Neural cell (in vitro differentiated cells): Measurements from ENCODE around the gene ADAD2.

Experiments
- CTCF ChIP-seq: fragments of 450-650 bp; IDR thresholded peaks from 2 replicates; pipeline ENCODE4 v1.5.1; 2014; ENCODE audit warnings: antibody characterized with exemption, mild to moderate bottlenecking, moderate library complexity; ENCODE audit not compliant: poor library complexity, severe bottlenecking
- EP300 ChIP-seq: fragments of 450-650 bp; conservative IDR thresholded peaks from 2 replicates; pipeline ENCODE4 v1.6.1; 2014; ENCODE audit warnings: antibody characterized with exemption, mild to moderate bottlenecking, moderate library complexity; ENCODE audit not compliant: poor library complexity, severe bottlenecking
- POLR2AphosphoS5 ChIP-seq: IDR thresholded peaks from 2 replicates; pipeline ENCODE4 v1.6.1; 2012
- SMC3 ChIP-seq: fragments of 450-650 bp; conservative IDR thresholded peaks from 2 replicates; pipeline ENCODE4 v1.6.1; 2014; ENCODE audit warnings: antibody characterized with exemption, mild to moderate bottlenecking, moderate library complexity; ENCODE audit not compliant: poor library complexity
- TF ChIP-seq, protein P1 (sequence below): IDR thresholded peaks from 2 replicates; pipeline ENCODE4 v1.6.1; 2012; ENCODE audit warnings: borderline replicate concordance

GRCh38 chr16:84179612-84180320 lies 11.2 kb upstream of the ADAD2 start:
- TF ChIP-seq POLR2AphosphoS5 (no peak), CTCF (no peak), EP300 (no peak), SMC3 (no peak)
- TF ChIP-seq, protein P1, sequence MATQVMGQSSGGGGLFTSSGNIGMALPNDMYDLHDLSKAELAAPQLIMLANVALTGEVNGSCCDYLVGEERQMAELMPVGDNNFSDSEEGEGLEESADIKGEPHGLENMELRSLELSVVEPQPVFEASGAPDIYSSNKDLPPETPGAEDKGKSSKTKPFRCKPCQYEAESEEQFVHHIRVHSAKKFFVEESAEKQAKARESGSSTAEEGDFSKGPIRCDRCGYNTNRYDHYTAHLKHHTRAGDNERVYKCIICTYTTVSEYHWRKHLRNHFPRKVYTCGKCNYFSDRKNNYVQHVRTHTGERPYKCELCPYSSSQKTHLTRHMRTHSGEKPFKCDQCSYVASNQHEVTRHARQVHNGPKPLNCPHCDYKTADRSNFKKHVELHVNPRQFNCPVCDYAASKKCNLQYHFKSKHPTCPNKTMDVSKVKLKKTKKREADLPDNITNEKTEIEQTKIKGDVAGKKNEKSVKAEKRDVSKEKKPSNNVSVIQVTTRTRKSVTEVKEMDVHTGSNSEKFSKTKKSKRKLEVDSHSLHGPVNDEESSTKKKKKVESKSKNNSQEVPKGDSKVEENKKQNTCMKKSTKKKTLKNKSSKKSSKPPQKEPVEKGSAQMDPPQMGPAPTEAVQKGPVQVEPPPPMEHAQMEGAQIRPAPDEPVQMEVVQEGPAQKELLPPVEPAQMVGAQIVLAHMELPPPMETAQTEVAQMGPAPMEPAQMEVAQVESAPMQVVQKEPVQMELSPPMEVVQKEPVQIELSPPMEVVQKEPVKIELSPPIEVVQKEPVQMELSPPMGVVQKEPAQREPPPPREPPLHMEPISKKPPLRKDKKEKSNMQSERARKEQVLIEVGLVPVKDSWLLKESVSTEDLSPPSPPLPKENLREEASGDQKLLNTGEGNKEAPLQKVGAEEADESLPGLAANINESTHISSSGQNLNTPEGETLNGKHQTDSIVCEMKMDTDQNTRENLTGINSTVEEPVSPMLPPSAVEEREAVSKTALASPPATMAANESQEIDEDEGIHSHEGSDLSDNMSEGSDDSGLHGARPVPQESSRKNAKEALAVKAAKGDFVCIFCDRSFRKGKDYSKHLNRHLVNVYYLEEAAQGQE = no peak
